ENCODE measurements around the gene AFF3.

DNA sequence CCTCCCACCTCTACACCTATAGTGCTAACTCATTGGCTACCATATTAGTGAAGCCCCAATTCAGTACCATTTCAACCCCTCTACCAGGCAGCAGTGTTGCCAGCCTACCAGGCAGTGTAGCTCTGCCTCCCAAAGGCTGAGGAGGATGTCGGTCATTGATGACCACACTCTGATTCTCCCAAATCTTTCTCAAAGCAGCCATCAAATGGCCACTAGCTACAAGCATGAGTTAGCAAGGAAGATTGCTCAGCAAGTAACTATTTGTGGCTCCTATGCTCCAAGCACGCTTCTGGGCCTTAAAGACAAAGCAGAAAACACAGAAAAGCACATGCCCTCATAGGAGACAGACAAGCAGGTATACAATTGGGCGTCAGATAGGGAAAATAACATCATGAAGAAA lies 42.7 kb upstream of the AFF3 start:
- TF ChIP-seq, protein P1, sequence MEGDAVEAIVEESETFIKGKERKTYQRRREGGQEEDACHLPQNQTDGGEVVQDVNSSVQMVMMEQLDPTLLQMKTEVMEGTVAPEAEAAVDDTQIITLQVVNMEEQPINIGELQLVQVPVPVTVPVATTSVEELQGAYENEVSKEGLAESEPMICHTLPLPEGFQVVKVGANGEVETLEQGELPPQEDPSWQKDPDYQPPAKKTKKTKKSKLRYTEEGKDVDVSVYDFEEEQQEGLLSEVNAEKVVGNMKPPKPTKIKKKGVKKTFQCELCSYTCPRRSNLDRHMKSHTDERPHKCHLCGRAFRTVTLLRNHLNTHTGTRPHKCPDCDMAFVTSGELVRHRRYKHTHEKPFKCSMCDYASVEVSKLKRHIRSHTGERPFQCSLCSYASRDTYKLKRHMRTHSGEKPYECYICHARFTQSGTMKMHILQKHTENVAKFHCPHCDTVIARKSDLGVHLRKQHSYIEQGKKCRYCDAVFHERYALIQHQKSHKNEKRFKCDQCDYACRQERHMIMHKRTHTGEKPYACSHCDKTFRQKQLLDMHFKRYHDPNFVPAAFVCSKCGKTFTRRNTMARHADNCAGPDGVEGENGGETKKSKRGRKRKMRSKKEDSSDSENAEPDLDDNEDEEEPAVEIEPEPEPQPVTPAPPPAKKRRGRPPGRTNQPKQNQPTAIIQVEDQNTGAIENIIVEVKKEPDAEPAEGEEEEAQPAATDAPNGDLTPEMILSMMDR (IDR thresholded peaks at IDR 0.05; ENCODE audit: low read length) = no peak
- TF ChIP-seq EZH2 (IDR thresholded peaks at IDR 0.05; ENCODE audit: borderline replicate concordance, low read length) = no peak

Measured in OCI-LY1 (cell line).